CD14-positive monocyte (primary cell): ENCODE data around the gene GGA3. TPM values are rescaled to one million over a fixed set of nuclear protein-coding genes. Genes with fewer than 3 reads are reported as not detected.

Experiments used
- DNase-seq, 3 donors: peaks; one replicate each; pipeline ENCODE4 v3.0.0-alpha.2; 2011 to 2022
- H2AFZ ChIP-seq: 2 replicates; pipeline ENCODE4 v1.6.0; 2012; ENCODE audit warnings: mild to moderate bottlenecking, low read depth, low read length, inconsistent platforms; ENCODE audit not compliant: insufficient read depth, poor library complexity, severe bottlenecking
- H3K27ac ChIP-seq, 2 donors: 1 replicate in 1 of 2; 2 replicates in 1 of 2; pipeline ENCODE4 v1.5.1; 2012 to 2013; ENCODE audit warnings: low read length in 2 of 2, control low read depth in 1 of 2, inconsistent platforms in 1 of 2, low read depth in 1 of 2, mild to moderate bottlenecking in 1 of 2
- H3K27me3 ChIP-seq, 2 donors: one replicate each; pipeline versions ENCODE4 v1.6.0 to v1.6.1; 2011 to 2013; ENCODE audit warnings: low read length in 2 of 2; ENCODE audit not compliant: control insufficient read depth in 2 of 2, insufficient read depth in 2 of 2
- H3K36me3 ChIP-seq, 2 donors: replicated peaks in 1 of 2; 1 replicate in 1 of 2; 2 replicates in 1 of 2; pipeline versions ENCODE4 v1.5.1 to v1.6.1; 2012 to 2013; ENCODE audit warnings: low read length in 2 of 2, control low read depth in 1 of 2, inconsistent platforms in 1 of 2, mild to moderate bottlenecking in 1 of 2; ENCODE audit not compliant: insufficient read depth in 2 of 2, control insufficient read depth in 1 of 2
- H3K4me1 ChIP-seq, 2 donors: 1 replicate in 1 of 2; 2 replicates in 1 of 2; pipeline versions ENCODE4 v1.5.1 to v1.6.1; 2012 to 2013; ENCODE audit warnings: low read length in 2 of 2, control low read depth in 1 of 2, inconsistent platforms in 1 of 2, mild to moderate bottlenecking in 1 of 2, moderate library complexity in 1 of 2; ENCODE audit not compliant: insufficient read depth in 2 of 2, control insufficient read depth in 1 of 2
- H3K4me2 ChIP-seq: replicated peaks from 2 replicates; pipeline ENCODE3; 2012; ENCODE audit warnings: low read length, moderate library complexity, mild to moderate bottlenecking; ENCODE audit not compliant: poor library complexity, severe bottlenecking; ENCODE audit errors: extremely low read depth
- H3K4me3 ChIP-seq, 3 experiments: fragments of 200-600 bp in 1 of 3; sonication (generic) in 1 of 3; replicated peaks in 1 of 3; 1 replicate in 2 of 3; 2 replicates in 1 of 3; pipeline ENCODE4 v1.5.1; 2011 to 2013; ENCODE audit warnings: low read length in 3 of 3, mild to moderate bottlenecking in 3 of 3, control low read depth in 2 of 3, low read depth in 2 of 3, inconsistent platforms in 1 of 3, moderate library complexity in 1 of 3
- H3K79me2 ChIP-seq: 2 replicates; pipeline ENCODE4 v1.6.0; 2012; ENCODE audit warnings: mild to moderate bottlenecking, control low read depth, inconsistent platforms, low read length, moderate library complexity; ENCODE audit not compliant: insufficient read depth
- H3K9ac ChIP-seq: 2 replicates; pipeline ENCODE4 v1.6.0; 2017; ENCODE audit warnings: low read length, mild to moderate bottlenecking; ENCODE audit not compliant: insufficient read depth, poor library complexity, severe bottlenecking
- H3K9me3 ChIP-seq, 2 donors: replicated peaks in 1 of 2; 1 replicate in 1 of 2; 2 replicates in 1 of 2; pipeline versions ENCODE4 v1.5.1 to v1.6.1; 2012 to 2013; ENCODE audit warnings: low read length in 2 of 2, control low read depth in 1 of 2; ENCODE audit not compliant: control insufficient read depth in 1 of 2, insufficient read depth in 1 of 2
- H4K20me1 ChIP-seq: 2 replicates; pipeline ENCODE4 v1.6.0; 2012; ENCODE audit warnings: mild to moderate bottlenecking, low read length, control low read depth, moderate library complexity; ENCODE audit not compliant: insufficient read depth
- H3K27ac Mint-ChIP-seq, 7 donors: one replicate each; pipeline ENCODE4 v1.8.0; 2020; ENCODE audit warnings: mild to moderate bottlenecking in 7 of 7, mixed read lengths in 7 of 7, moderate library complexity in 6 of 7, inconsistent platforms in 2 of 7
- H3K27me3 Mint-ChIP-seq, 3 donors: one replicate each; pipeline ENCODE4 v1.8.0; 2021 to 2022; ENCODE audit warnings: low read depth in 3 of 3, mild to moderate bottlenecking in 3 of 3, mixed read lengths in 3 of 3, moderate library complexity in 3 of 3, inconsistent platforms in 1 of 3
- H3K36me3 Mint-ChIP-seq, 2 donors: one replicate each; pipeline ENCODE4 v1.8.0; 2020; ENCODE audit warnings: mixed read lengths in 2 of 2, inconsistent platforms in 1 of 2, mild to moderate bottlenecking in 1 of 2
- H3K4me1 Mint-ChIP-seq: one replicate; pipeline ENCODE4 v1.8.0; 2020; ENCODE audit warnings: mild to moderate bottlenecking, mixed read lengths
- H3K4me3 Mint-ChIP-seq, 2 donors: one replicate each; pipeline ENCODE4 v1.8.0; 2020; ENCODE audit warnings: mild to moderate bottlenecking in 2 of 2, mixed read lengths in 2 of 2, moderate library complexity in 1 of 2
- H3K9me3 Mint-ChIP-seq, 7 donors: one replicate each; pipeline ENCODE4 v1.8.0; 2020 to 2022; ENCODE audit warnings: mixed read lengths in 7 of 7, mild to moderate bottlenecking in 6 of 7, moderate library complexity in 6 of 7, inconsistent platforms in 2 of 7
- CTCF ChIP-seq: fragments of 200-600 bp; IDR thresholded peaks from one replicate; pipeline ENCODE4 v1.8.0; 2022; ENCODE audit warnings: antibody characterized with exemption, mild to moderate bottlenecking
- WGBS: methylation state at CpG from one replicate; pipeline ENCODE4 v1.1.5; 2013; ENCODE audit warnings: missing lambda C conversion rate; ENCODE audit not compliant: insufficient coverage; 5-methylcytosine and 5-hydroxymethylcytosine counted together
- intact Hi-C, 2 donors: fragments of 100-400 bp; cut with micrococcal nuclease; formaldehyde crosslinking; loops; one replicate each; pipeline versions ENCODE4 v1.15.0 to v1.15.1; 2023
- polyA plus RNA-seq, 3 donors: library from polyadenylated mRNA; depleted of rRNA in 1 of 3; unstranded in 2 of 3; stranded (reverse) in 1 of 3; fragments of 300-500 nt in 2 of 3; fragments of >200 nt in 1 of 3; fragmentation: Illumina TruSeq in 2 of 3; gene quantifications; 1 replicate in 2 of 3; 2 replicates in 1 of 3; pipeline ENCODE4 v1.2.3, GENCODE V29; 2012 to 2021

GGA3 gene
- polyA plus RNA-seq, 3 donors, result 4.3 to 162 (median 15.7) TPM

DNA sequence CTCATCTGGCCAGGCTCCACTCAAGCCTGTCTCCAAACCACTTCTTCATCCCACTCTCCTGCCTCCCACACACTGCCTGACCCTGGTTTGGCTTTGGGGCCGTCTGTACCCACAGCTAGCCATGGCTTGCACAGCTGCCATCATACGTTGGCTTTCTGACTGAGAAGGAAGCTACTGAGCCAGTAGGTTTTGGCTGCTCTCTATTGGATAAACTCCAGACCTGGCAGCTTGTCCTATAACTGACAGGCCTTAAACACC lies 5.7 kb upstream of the GGA3 start:
- intact Hi-C loops, result loop anchor here in 1 of 2 donors (10.0 kb wide), 2 partner anchors 232 to 318 kb away; partner anchors contain the start of gene MYO15B
- peak overlapping the region in 1 of 2 donors; percentile 60 for H3K4me3 Mint-ChIP-seq
- peaks cover 66 to 73% of the 10 kb centered on the region in 2 donors for H3K4me1 ChIP-seq

More for the DNA sequence above, 5.7 kb upstream of the GGA3 start:
- Histone ChIP-seq H3K79me2 (peaks cover 76% of the 10 kb centered on the region), H3K4me3 (peak overlapping the region in 1 of 3 experiments; percentile 92), H3K36me3 (peaks cover 9 to 36% of the 10 kb centered on the region in 2 donors), H3K27me3 (no peaks in the 10 kb centered on the region), H3K4me2 (peak overlapping the region; percentile 34), H3K9ac (no peak overlapping the region), H2AFZ (no peak overlapping the region), H4K20me1 (peaks cover 2% of the 10 kb centered on the region), H3K9me3 (no peaks in the 10 kb centered on the region), H3K27ac (peak overlapping the region; percentile 76 to 89)
- Mint-ChIP-seq H3K36me3 (peaks cover 21 to 35% of the 10 kb centered on the region in 2 donors), H3K4me1 (peaks cover 62% of the 10 kb centered on the region), H3K27me3 (peaks cover 0 to 2% (median 0%) of the 10 kb centered on the region in 3 donors), H3K27ac (peak overlapping the region; percentile 74 to 91 (median 85)), H3K9me3 (peaks cover 0 to 4% (median 0%) of the 10 kb centered on the region in 7 donors)
- WGBS, result 58% methylated on average over 2 of the region's 2 CpGs
- no peak for TF ChIP-seq CTCF
- no peak for DNase-seq
